ENCODE data around the gene GTF2I.
"Not testable (repeated sequence)": the region's sequence is repeated elsewhere in the genome, so short reads cannot be mapped to it uniquely, and the experiment has no call there.

DNA sequence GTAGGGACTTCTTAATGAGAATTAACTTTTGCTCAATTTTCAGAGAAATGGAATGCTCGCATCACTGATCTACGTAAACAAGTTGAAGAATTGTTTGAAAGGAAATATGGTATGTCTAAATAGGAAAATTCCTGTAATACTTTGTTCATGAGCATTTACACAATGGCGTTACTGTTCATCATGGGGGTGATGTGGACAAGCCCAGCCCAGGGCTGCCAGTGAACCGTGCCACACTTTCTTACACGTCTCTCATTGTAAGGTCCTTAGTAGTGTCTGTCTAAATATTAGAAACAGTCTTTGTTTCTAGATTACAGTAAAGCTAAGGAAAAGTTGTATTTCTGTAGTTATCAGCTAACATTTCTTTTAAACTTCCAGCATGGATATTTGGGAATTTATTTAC lies 72.7 kb downstream of the GTF2I start:
- not testable (repeated sequence) for TF ChIP-seq POLR2A, EP300 (IDR thresholded peaks at IDR 0.05)
- TF ChIP-seq, protein P1, sequence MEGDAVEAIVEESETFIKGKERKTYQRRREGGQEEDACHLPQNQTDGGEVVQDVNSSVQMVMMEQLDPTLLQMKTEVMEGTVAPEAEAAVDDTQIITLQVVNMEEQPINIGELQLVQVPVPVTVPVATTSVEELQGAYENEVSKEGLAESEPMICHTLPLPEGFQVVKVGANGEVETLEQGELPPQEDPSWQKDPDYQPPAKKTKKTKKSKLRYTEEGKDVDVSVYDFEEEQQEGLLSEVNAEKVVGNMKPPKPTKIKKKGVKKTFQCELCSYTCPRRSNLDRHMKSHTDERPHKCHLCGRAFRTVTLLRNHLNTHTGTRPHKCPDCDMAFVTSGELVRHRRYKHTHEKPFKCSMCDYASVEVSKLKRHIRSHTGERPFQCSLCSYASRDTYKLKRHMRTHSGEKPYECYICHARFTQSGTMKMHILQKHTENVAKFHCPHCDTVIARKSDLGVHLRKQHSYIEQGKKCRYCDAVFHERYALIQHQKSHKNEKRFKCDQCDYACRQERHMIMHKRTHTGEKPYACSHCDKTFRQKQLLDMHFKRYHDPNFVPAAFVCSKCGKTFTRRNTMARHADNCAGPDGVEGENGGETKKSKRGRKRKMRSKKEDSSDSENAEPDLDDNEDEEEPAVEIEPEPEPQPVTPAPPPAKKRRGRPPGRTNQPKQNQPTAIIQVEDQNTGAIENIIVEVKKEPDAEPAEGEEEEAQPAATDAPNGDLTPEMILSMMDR (IDR thresholded peaks at IDR 0.05): not testable (repeated sequence)
